Bronchial epithelial cell (primary cell): ENCODE data around the gene RAX2. TPM values are rescaled to one million over a fixed set of nuclear protein-coding genes. Genes with fewer than 3 reads are reported as not detected.
A peak's percentile ranks its signal among the peaks of the same experiment; 100 is the strongest.

Experiments used
- DNase-seq: peaks from one replicate; pipeline ENCODE4 v3.0.0-alpha.2; 2010; ENCODE audit warnings: low read depth
- FAIRE-seq: peaks from 2 replicates; lab custom pipeline; 2011; peaks lifted over from hg19 to GRCh38; lab: Jason Lieb, UNC
- H3K27me3 ChIP-seq: 2 replicates; pipeline ENCODE4 v1.5.1; 2011; ENCODE audit warnings: low read length; ENCODE audit not compliant: control insufficient read depth, insufficient read depth
- H3K36me3 ChIP-seq: 2 replicates; pipeline ENCODE4 v1.5.1; 2011; ENCODE audit warnings: low read length; ENCODE audit not compliant: control insufficient read depth, insufficient read depth
- H3K4me3 ChIP-seq: 2 replicates; pipeline ENCODE4 v1.5.1; 2011; ENCODE audit warnings: mild to moderate bottlenecking, low read depth, low read length, control low read depth
- CTCF ChIP-seq: IDR thresholded peaks from 2 replicates; pipeline ENCODE4 v1.5.1; 2011; ENCODE audit warnings: mild to moderate bottlenecking, moderate library complexity, low read length, control low read depth, inconsistent platforms; ENCODE audit not compliant: insufficient read depth, severe bottlenecking
- total RNA-seq: library from RNA; depleted of rRNA; stranded (reverse); fragments of >200 nt; gene quantifications from 2 replicates; pipeline ENCODE4 v1.2.1, GENCODE V29; 2014

RAX2 gene
- total RNA-seq, 1 donor from 2014 or later = not detected

- Histone ChIP-seq H3K36me3 (no peaks in the 10 kb centered on the region), H3K4me3 (no peak overlapping the region), H3K27me3 (no peaks in the 10 kb centered on the region)
- TF ChIP-seq CTCF = no peak
- no peak for FAIRE-seq
- no peak for DNase-seq
Measured at GRCh38 chr19:3809881-3810707, 38.1 kb upstream of the RAX2 start.

- DNase-seq = no peak
- Histone ChIP-seq H3K27me3 (no peaks in the 10 kb centered on the region), H3K4me3 (no peak overlapping the region), H3K36me3 (no peaks in the 10 kb centered on the region)
- no peak for FAIRE-seq
- TF ChIP-seq CTCF = no peak
Measured at GRCh38 chr19:3808420-3809143, 36.6 kb upstream of the RAX2 start.

GRCh38 chr19:3807574-3808354 lies 35.7 kb upstream of the RAX2 start:
- DNase-seq = no peak
- Histone ChIP-seq H3K4me3 (no peak overlapping the region), H3K36me3 (no peaks in the 10 kb centered on the region), H3K27me3 (no peaks in the 10 kb centered on the region)
- peak; percentile 95 for FAIRE-seq
- TF ChIP-seq CTCF = no peak

- TF ChIP-seq CTCF = no peak
- Histone ChIP-seq H3K27me3 (no peaks in the 10 kb centered on the region), H3K36me3 (no peaks in the 10 kb centered on the region), H3K4me3 (no peak overlapping the region)
- DNase-seq (no peak), FAIRE-seq (no peak)
Measured at GRCh38 chr19:3807131-3807480, 35.1 kb upstream of the RAX2 start.

- no peak overlapping the region for H3K4me3 ChIP-seq
- no peak for FAIRE-seq
- no peak for TF ChIP-seq CTCF
Measured at GRCh38 chr19:3805859-3806258, 33.8 kb upstream of the RAX2 start.

More at GRCh38 chr19:3805859-3806258, 33.8 kb upstream of the RAX2 start:
- Histone ChIP-seq H3K27me3 (peaks cover 5% of the 10 kb centered on the region), H3K36me3 (no peaks in the 10 kb centered on the region)
- no peak for DNase-seq
